HL-60/S4 treated with retinoic acid at 250 ng/mL for 4 days and 3 days (cell line): Measurements from ENCODE around the gene COL16A1.

Experiments used
- in situ Hi-C: fragments of 300-500 bp; cut with MboI; formaldehyde crosslinking; loops from 2 replicates; pipeline ENCODE4 v1.7.0; 2022; ENCODE audit warnings: low sequenced_read_pairs

Gene COL16A1

DNA sequence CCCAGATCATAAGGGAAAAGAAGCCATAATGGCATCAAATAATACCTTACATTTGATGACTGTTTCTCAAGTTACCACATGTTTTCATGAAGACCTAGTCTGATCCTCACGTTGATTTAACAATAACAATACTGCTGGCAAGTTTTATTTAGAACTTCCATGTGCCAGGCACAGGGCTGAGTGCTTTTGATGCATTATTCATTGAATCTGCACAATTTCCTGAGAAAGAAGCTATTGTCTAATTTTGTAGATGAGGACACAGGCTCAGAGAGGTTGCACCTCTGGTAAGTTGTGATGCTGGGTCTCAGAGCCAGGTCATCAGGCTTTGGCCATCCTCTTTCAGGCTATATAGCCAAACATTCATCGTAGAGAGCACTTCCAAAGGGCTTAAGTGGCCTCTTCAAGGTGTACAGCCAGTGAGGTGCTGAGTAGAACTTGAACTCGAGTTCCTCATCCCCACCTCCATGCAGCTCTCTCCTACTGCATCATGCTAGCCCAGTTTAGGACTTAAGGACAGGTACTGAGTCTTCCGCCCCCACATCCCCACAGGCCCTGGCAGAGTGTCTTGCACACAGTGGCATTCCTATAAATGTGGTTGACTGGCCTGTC is 50.8 kb downstream of the COL16A1 start:
- in situ Hi-C loops, result loop anchor here (25.0 kb wide), 1 partner anchor 309 kb away; no protein-coding TSS in a partner anchor

DNA sequence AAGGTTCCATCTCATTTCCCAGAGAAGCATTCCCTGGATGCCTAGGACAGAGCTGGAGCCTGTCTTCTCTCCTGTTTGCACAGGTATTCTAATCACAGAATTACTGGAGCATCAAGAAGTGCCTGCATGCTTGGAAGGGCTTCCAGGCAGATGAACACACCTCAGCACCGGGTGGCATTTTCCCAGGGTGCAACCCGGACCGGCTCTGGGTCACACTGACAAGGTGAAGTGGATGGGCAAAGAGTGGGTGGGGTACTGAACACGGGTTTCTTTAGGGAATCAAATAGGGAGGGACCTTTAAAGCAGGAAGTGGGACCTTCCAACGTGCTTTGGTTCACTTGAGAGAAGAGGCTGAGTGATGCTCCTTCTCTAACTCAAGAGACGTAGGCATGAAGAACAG is 52.1 kb downstream of the COL16A1 start:
- in situ Hi-C loops, result loop anchor here (25.0 kb wide), 1 partner anchor 311 kb away; no protein-coding TSS in a partner anchor

DNA sequence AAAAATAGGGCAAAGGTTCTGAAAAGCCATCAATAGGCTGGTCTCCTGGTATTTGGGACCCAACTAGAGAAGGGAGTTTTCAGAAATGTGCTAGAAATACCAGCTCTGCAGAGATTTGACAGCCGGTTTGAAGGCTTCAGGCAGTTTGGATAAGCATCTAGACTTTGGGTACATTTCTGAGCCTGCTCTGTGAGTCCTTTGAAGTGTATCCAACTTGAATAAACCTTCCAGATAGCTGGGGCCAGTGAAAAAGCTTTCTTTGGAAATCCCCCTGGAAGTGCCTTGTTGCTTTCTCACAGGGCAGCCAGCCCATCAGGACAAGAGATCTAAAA is 52.8 kb downstream of the COL16A1 start:
- in situ Hi-C loops, result loop anchor here (25.0 kb wide), 1 partner anchor 311 kb away; no protein-coding TSS in a partner anchor

DNA sequence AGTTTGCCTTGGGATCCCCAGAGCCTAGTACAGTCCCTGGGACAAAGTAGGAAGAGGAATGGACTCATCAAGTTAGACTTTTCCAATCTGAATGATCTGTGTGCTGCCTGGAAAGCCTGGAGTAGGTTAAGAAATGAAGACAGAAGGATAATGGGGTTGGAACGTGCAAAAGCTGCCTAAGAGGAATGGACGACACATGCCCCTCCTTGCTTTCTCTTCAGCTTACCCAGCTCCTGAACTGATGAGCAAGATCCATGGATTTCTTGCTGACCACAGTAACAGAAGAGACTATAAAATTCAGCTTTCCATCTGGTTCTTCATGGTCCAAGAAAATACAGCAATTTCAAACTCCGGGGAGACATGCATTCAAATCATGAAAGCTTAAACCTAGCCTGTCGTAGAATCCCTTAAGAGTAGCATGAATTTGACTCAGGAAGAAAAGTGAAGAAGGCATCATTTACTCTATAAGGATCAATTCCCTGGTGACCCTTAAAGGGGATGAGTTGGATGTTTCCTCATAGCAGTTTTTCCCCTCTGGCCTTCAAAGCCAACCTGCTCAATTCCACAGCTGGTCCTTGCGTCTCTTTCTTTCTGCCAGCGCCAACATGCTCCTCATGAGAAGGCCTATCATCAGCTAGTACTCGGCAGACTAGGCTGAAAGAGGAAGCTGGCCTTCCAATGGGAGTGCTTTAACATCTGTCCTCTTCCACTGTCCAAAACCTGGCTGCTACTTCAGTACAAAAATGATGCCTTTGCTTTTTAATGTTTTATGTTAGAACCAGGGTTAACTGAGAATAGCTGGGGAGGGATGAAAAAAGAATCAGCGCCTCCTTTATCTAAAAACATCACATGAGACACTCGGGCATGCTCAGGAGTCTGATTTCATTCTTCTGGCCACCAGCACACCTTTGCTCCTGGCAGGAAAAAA is 53.4 kb downstream of the COL16A1 start:
- in situ Hi-C loops, result loop anchor here (25.0 kb wide), 1 partner anchor 312 kb away; no protein-coding TSS in a partner anchor

DNA sequence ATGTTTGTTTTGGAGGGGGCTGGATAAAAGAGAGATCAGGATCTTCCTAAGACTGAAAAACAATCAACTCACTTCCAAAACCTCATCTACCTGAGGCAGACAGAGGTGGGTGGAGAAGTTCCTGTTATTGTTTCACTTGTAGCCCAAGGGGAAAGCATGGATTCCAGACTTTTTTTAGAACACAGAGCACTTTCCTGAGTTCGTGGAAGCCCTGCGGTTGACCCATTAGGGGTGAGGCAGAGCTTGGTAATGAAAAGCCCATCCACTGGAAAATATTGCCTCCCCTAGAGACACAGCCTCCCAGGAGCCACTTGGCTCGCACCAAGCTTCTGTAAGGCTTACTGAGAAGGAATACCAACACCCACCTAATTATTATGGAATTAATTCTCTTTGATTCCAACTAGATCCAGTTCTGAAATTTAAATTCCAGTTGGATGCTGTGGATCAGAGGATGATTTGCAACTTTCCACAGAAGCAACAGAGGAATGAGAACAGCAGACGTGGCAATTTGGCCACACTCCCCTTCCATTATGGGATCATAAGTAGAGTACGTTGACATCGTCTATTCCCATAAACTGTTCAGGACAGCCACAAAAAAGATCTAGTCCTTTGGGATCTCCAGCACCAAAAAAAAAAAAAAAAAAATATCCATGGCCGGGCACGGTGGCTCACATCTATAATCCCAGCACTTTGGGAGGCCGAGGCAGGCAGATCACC is 55.0 kb downstream of the COL16A1 start:
- in situ Hi-C loops, result no loop called here

DNA sequence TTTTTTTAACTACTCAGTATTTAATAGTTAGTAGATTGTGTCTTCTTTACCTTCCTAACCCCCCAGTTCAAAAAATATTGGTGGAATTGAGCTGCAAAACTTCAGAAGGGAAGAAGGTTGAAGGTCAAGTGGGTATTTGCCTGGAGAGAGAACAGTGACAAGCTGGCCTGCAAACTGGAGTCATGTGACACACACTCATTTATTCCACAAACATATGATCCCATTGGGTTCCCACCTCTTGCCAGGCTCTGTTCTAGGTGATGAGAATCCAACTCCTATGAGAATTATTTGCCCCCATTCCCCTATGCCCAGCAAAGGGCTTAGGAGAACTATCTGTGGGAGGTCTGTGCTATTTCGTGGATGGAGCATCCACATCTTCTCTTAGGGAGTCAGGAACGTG is 55.6 kb downstream of the COL16A1 start:
- in situ Hi-C loops, result no loop called here

DNA sequence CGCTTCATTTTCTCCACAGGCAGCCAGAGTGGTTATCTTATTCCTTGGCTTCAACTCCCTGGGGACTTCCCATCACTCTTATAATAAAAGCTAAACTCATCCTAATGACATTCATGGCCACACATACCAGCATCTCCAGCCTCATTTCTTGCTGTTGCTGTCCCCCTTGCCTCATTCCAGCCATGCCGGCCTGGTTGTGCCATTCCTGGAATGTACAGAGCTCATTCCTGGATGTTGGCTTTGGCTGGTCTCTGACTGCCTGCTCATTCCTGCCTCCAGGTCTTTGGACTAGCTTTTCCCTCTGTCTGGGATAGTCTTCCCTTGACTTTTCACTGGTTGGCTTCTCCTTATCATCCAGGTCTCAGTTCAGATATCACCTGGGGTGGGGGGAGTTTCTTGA is 56.7 kb downstream of the COL16A1 start:
- in situ Hi-C loops, result no loop called here

DNA sequence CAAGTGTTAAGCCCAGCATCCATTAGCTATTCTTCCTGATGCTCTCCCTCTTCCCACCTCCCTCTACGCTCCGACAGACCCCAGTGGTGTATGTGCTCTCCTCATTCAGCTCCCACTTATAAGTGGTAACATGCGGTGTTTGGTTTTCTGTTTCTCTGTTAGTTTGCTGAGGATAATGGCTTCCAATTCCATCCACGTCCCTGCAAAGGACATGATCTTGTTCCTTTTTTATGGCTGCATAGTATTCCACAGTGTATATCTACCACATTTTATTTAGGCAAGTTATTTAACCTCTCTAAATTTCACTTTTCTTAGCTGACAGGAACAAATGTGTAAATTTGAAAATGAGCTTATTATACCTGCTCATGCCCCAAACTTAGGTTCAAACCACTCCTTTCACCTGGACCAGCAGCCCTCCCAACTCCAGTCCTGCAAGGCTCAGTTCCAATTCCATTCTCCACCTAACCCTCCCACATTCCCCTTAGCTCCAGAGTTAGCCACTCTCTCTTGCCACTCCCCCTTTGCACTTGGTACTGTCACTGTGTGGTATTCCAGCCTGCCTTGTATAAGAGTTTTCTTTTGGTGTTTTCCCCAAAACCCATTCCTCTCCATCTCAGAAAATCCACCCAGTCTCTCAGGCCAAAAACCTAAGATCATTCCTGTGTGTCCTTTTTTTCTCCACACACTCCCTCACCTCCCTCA is 57.4 kb downstream of the COL16A1 start:
- in situ Hi-C loops, result no loop called here

DNA sequence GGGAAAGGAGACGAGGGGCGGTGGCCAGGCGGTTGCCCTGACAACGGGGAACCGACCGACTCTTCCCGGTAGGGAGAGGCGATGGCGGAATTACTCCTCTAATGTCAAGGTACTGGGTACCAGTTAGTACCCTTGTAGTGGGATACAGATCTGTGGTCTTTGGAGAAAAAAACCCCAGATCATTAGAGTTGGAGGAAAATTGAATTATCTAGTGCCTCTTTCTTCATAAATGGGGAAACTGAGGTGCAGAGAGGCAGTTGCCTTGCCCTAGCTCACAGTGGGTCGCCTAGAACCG is 58.6 kb downstream of the COL16A1 start:
- in situ Hi-C loops, result no loop called here

DNA sequence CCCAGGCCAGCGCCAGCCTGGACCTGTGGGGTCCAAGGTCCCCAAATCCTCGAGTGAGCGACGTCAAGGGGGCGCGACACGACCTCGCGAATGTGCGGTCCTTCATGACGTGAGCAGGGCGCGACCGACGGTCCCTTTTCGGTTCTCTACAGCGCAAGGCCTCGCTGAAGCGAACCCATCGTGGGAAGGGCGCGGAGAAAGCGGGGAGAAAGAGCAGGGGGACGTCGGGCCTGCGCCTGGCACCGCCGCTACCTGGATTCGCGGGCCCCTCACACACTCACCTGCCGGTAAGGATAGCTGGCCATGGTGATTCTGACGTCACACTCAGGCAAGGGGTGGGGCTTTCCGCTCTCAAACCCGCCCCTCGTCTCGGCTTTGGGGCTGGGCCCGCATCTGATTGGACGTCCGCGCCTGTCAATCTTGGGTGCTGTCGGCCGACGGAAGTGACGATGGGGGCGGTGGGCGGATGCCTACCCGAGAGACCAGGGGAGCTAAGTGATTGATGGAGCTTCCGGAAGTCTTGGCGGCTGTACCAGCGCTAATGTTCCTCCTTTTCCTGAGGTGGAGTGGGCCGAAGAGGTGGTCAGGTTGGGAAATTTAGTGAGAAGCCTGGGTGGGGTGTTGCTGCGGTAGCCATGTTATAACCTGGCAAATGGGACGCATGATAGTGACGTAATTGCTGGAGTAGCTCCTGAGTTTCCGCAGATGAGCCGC is 59.1 kb downstream of the COL16A1 start, which contains the start of gene PEF1:
Gene PEF1, minus strand, starts transcription at position 317 of the 714 bp plus-strand sequence. Its CDS starts 12 bp downstream, at position 305.
- in situ Hi-C loops, result no loop called here

DNA sequence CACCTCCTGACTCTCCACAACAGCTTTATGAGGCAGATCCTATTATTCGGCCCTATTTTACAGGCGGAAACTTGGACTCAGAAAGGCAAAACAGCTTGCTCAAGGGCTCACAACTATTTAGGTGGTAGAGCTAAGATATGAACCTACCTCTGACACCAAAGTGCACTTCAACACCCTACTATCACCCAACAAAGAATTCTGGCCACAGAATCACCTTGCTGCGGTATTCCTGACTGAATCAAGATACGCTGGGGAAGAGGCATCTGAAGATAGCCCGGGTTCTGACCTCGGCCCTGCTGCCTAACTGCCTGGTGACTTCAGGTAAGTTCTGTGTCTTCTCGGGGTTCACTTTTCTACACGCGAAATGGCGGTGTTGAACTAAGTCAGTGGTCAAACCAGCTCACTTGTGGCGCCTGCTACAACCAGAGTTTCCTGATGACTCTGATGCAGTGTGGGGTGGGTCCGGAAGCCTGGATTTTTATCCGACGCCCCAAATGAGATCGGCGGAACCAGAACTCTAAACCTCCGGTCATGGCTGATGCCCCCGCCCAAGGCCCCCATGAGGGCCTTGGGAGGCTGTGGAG is 59.7 kb downstream of the COL16A1 start:
- in situ Hi-C loops, result no loop called here

DNA sequence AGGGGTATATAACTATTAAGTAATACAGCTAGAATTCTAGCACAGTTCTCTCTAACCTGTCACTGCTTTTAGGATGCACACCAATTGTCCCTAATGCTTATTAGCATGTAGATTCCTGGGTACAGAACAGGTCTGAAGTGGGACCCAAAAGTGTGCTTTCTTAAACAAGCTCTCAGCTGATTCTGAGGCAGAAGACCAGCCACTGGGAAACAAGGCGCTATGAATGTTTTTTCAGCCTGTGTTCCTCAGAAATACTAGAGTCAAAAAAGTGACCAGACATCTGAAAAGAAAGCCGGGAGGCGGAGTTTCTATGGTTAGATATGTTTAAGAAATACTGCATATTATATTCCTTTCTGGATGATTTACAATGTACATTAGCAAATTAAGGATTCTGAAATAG is 60.9 kb downstream of the COL16A1 start:
- in situ Hi-C loops, result no loop called here

DNA sequence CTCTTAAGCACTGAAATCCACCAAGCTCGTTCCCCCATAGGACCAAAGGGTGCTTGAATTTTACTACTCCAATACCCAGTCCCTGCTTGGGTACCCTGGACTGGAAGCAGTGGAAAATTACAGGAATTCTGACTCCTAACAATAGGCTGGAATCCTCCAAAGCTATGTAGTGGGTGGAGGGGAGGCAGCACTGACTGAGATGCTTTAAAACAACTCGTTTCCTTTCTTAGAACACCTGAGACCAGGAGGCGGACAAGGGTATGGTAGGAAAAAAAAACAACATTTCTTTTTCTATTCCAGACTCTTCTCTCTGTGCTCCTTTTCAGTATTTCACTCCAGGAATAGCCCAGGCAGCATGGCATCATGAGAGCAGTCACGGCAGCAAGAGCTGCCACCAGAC is 61.5 kb downstream of the COL16A1 start:
- in situ Hi-C loops, result no loop called here

DNA sequence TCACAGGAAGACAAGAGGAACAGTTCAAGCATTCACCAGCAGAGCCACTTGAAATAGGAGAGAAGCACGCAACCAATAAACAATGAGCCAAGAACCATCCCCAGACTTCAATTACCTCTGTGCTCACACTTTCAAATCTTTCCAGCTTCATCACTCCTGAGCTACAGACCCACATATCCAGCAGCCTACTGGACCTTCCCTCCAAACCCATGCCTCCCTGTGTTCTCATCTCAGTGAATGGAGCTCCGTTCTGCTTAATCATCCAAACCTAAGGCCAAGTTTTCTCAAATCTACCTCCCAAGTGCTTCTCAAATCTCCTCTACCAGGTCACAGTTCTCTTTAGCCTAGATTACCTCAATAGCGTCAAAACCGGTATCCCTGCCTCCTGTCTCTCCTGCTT is 62.9 kb downstream of the COL16A1 start:
- in situ Hi-C loops, result no loop called here

DNA sequence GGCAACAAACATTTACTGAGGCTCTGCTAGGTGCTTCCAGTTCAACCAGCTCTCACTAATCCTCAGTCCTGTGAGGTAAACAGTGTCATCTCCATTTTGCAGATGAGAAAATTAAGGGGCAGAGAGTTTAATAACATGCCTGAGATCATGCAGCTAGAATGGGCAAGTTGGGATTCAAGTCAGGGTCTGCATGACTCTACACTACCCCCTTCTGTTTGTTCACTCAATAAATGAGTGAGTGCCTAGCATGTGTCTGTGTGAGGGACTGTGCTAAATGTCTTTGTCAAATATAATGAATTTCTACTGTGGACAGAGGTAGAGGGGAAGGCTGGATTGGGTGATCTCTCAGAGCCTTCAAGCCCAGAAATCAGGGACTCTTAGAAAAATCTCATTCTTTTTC is 63.6 kb downstream of the COL16A1 start:
- in situ Hi-C loops, result no loop called here

DNA sequence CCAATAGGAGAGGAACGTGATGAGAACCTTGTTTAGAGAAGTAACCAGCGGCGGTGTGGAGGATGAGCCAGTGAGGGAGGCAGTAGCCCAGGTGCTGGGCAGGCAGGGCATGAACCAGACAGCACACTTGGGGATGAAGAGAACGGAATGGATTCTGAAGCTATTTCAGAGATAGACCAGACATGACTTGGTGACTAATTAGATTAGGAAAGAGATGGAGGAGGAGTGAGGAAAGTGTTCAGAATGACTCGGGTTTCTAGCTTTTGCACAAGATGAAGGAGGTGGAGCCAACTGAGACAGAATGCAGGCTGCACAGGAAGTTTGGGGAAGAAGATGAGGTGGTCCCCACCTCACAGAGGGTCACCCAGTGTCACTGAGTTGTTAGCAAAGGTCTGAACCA is 64.3 kb downstream of the COL16A1 start:
- in situ Hi-C loops, result no loop called here

DNA sequence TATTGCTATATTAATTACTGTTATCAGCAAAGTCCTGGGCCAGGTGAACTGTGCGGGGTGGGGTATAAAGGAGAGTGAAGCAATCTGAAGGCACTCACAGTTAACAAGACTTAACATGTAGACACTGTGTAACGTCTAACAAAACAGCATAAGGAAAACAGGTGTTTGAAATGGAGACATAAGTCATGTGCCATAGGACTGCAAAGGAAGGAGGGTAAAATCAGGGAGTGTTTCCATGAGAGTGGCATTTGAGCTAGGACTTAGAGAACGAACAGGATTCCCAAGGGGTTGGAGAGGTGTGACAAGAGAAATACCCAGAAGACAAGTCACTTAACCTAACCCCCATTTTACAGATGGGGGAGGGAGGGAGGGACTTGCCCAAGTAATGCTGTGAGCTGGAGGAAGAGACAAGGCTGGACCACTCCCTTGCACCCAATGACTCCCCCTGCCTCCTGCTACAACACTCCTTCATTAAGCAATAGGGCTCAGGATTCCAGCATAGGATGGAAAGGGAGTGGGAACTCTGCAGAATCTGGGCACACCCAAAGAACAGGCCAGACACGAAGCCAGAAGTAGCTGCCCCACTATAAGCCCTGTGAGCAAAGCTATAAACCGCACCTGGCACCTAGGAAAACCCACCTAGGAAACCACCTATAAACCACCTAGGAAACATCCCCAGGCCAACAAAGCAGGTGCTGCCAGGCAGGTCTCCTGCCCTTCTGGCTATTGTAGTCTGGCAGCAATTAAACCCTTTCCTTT is 65.7 kb downstream of the COL16A1 start:
- in situ Hi-C loops, result no loop called here

DNA sequence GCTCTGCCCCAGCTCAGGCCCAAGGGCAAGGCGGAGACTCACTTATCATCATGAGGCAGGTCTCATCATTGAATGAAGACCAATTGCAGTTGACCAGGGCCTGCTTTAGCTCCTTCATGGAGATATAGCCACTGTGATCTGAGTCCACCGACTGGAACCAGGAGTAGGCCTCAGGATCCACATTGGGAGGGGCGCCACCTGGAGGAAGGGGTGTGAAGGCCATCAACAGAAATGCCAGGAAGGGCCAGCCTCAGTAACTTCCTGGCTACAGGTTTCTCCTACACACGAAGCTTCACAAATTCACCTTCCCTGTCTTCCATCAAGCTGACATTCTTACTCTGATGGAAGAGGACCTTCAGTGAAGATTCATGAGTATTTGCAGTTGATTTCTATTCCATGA is 70.7 kb downstream of the COL16A1 start:
- in situ Hi-C loops, result no loop called here

DNA sequence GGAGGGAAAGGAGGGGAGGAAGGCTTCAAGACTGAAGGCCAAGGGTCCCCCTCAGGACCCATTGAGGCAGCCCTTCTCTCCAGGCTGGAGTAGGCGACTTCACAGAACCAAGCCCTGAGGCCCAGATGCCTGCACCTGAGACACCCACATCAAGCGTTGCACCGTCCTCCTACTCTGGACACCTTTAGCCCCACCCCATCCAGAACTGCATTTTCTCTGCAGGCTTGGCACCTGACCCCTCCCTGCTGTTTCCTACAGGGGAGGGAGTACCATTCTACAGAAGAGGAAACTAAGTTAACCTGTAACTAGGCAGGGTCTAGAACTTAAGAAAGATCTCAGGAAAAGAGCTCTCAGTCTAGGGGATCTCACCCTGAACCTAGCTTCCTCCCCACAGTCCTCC is 71.2 kb downstream of the COL16A1 start:
- in situ Hi-C loops, result no loop called here
